ENCODE data around the gene DLX3.

Gene DLX3

GRCh38 chr17:49996121-49996494 lies 1.1 kb upstream of the DLX3 start:
- Histone ChIP-seq H3K4me2 (ENCODE audit: insufficient read depth, low read length) (peak overlapping the region; percentile 51; the same call in 1 of the 2 replicates), H3K27me3 (ENCODE audit: insufficient read depth, low read length, poor library complexity) (peaks cover 43% of the 10 kb centered on the region), H3K9me3 (ENCODE audit: insufficient read depth, low read length, severe bottlenecking) (no peaks in the 10 kb centered on the region), H3K9ac (ENCODE audit: low read depth, low read length) (no peak overlapping the region), H4K20me1 (ENCODE audit: insufficient read depth, low read length) (0 out of 2 replicates have a peak, but pooled peaks cover 5% of the 10 kb centered on the region), H3K36me3 (ENCODE audit: insufficient read depth, low read length) (no peaks in the 10 kb centered on the region), H3K79me2 (ENCODE audit: insufficient read depth, low read length) (no peaks in the 10 kb centered on the region), H3K4me1 (ENCODE audit: insufficient read depth, low read length) (peaks cover 19% of the 10 kb centered on the region), H2AFZ (ENCODE audit: low read depth, low read length) (no peak overlapping the region), H3K4me3 (ENCODE audit: low read depth in 1 of 2, low read length in 2 of 2) (no peak overlapping the region), H3K27ac (ENCODE audit: low read length) (no peak overlapping the region)
- TF ChIP-seq EZH2 (IDR thresholded peaks at IDR 0.05; ENCODE audit: borderline replicate concordance, low read depth, low read length, severe bottlenecking) (no peak), CTCF (IDR thresholded peaks at IDR 0.05; ENCODE audit: borderline replicate concordance, extremely low read depth, low read length, poor library complexity, severe bottlenecking) (no peak)
- no peak for ATAC-seq (ENCODE audit: insufficient read depth, low read depth)
- DNase-seq: no peak

GRCh38 chr17:49994085-49995054 lies 654 bp downstream of the DLX3 start:
- peaks cover 9% of the 10 kb centered on the region for H4K20me1 ChIP-seq (ENCODE audit: insufficient read depth, low read length)
- peaks cover 16% of the 10 kb centered on the region for H3K4me1 ChIP-seq (ENCODE audit: insufficient read depth, low read length)
- no peak overlapping the region for H3K4me2 ChIP-seq (ENCODE audit: insufficient read depth, low read length)
- H3K27me3 ChIP-seq (ENCODE audit: insufficient read depth, low read length, poor library complexity): peaks cover 55% of the 10 kb centered on the region
- TF ChIP-seq CTCF (IDR thresholded peaks at IDR 0.05; ENCODE audit: borderline replicate concordance, extremely low read depth, low read length, poor library complexity, severe bottlenecking) (no peak), EZH2 (IDR thresholded peaks at IDR 0.05; ENCODE audit: borderline replicate concordance, low read depth, low read length, severe bottlenecking) (no peak)
- no peaks in the 10 kb centered on the region for H3K9me3 ChIP-seq (ENCODE audit: insufficient read depth, low read length, severe bottlenecking)
- no peaks in the 10 kb centered on the region for H3K36me3 ChIP-seq (ENCODE audit: insufficient read depth, low read length)
- H3K4me3 ChIP-seq (ENCODE audit: low read depth in 1 of 2, low read length in 2 of 2): no peak overlapping the region
- H3K79me2 ChIP-seq (ENCODE audit: insufficient read depth, low read length): no peaks in the 10 kb centered on the region
- H2AFZ ChIP-seq (ENCODE audit: low read depth, low read length): no peak overlapping the region
- no peak overlapping the region for H3K9ac ChIP-seq (ENCODE audit: low read depth, low read length)
- ATAC-seq (ENCODE audit: insufficient read depth, low read depth) (no peak), DNase-seq (no peak)
- no peak overlapping the region for H3K27ac ChIP-seq (ENCODE audit: low read length)

GRCh38 chr17:49993423-49994060 lies 1.5 kb downstream of the DLX3 start:
- H3K4me1 ChIP-seq (ENCODE audit: insufficient read depth, low read length): peaks cover 16% of the 10 kb centered on the region
- no peak overlapping the region for H2AFZ ChIP-seq (ENCODE audit: low read depth, low read length)
- H3K4me2 ChIP-seq (ENCODE audit: insufficient read depth, low read length): no peak overlapping the region
- ATAC-seq (ENCODE audit: insufficient read depth, low read depth): no peak
- no peak overlapping the region for H3K9ac ChIP-seq (ENCODE audit: low read depth, low read length)
- no peak overlapping the region for H3K27ac ChIP-seq (ENCODE audit: low read length)
- TF ChIP-seq EZH2 (IDR thresholded peaks at IDR 0.05; ENCODE audit: borderline replicate concordance, low read depth, low read length, severe bottlenecking): no peak
- TF ChIP-seq CTCF (IDR thresholded peaks at IDR 0.05; ENCODE audit: borderline replicate concordance, extremely low read depth, low read length, poor library complexity, severe bottlenecking): no peak
- H4K20me1 ChIP-seq (ENCODE audit: insufficient read depth, low read length): peaks cover 9% of the 10 kb centered on the region
- H3K27me3 ChIP-seq (ENCODE audit: insufficient read depth, low read length, poor library complexity): peaks cover 56% of the 10 kb centered on the region
- H3K79me2 ChIP-seq (ENCODE audit: insufficient read depth, low read length): no peaks in the 10 kb centered on the region
- H3K4me3 ChIP-seq (ENCODE audit: low read depth in 1 of 2, low read length in 2 of 2): no peak overlapping the region
- no peaks in the 10 kb centered on the region for H3K9me3 ChIP-seq (ENCODE audit: insufficient read depth, low read length, severe bottlenecking)
- no peak for DNase-seq
- no peaks in the 10 kb centered on the region for H3K36me3 ChIP-seq (ENCODE audit: insufficient read depth, low read length)

All from DND-41 (cell line).